Activated CD4-positive, alpha-beta T cell treated with anti-CD3 and anti-CD28 coated beads, Interleukin-10, Interleukin-2, amounts not matched to agents 100 ng/mL and 50 ng/mL, durations not matched to agents 16 hours and 8 hours (primary cell): Measurements from ENCODE around the gene STRN4.
"Not testable (repeated sequence)": the region's sequence is repeated elsewhere in the genome, so short reads cannot be mapped to it uniquely, and the experiment has no call there.

ENCODE experiments used
- DNase-seq: peaks from one replicate; pipeline ENCODE4 v3.0.0-alpha.2; 2020

Gene STRN4, protein sequence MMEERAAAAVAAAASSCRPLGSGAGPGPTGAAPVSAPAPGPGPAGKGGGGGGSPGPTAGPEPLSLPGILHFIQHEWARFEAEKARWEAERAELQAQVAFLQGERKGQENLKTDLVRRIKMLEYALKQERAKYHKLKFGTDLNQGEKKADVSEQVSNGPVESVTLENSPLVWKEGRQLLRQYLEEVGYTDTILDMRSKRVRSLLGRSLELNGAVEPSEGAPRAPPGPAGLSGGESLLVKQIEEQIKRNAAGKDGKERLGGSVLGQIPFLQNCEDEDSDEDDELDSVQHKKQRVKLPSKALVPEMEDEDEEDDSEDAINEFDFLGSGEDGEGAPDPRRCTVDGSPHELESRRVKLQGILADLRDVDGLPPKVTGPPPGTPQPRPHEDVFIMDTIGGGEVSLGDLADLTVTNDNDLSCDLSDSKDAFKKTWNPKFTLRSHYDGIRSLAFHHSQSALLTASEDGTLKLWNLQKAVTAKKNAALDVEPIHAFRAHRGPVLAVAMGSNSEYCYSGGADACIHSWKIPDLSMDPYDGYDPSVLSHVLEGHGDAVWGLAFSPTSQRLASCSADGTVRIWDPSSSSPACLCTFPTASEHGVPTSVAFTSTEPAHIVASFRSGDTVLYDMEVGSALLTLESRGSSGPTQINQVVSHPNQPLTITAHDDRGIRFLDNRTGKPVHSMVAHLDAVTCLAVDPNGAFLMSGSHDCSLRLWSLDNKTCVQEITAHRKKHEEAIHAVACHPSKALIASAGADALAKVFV

GRCh38 chr19:46746281-46747057 lies at the start of gene STRN4:
STRN4 (minus strand) TSS chr19:46746450; CDS start chr19:46746430, 20 bp downstream.
- DNase-seq: peak; percentile 65

DNA sequence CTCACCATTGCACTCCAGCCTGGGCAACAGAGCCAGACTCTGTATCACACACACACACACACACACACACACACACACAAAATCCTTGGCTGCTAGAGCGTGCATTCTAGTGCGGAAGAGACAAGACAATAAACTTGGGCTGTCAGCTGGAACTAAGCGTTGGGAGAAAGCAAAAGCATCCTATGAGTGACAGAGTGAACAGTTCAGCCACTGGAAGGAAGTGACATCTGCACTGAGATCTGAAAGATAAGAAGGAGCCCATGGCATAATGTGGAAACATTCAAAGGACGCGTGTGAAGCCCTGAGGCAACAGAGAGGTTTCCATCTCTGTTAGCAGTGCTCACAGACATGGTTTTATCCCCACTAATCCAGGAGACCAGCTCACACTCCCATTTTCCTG lies 45.7 kb upstream of the STRN4 start:
- peak; percentile 68 for DNase-seq

GRCh38 chr19:46789371-46789770 lies 43.1 kb upstream of the STRN4 start:
- DNase-seq: no peak

DNA sequence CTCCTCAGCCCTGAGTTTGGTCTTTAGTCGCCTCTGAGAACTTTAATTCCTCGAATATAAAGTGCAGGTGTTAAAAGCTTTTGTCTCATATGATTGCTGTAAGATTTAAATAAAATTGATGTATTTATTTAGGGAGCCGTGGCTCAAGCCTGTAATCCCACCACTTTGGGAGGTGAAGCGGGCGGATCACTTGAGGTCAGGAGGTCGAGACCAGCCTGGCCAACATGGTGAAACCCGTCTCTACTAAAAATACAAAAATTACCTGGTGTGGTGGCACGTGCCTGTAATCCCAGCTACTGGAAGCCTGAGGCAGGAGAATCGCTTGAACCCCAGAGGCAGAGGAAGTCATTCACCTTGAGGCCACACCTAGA lies 42.7 kb upstream of the STRN4 start:
- DNase-seq: no peak

GRCh38 chr19:46788262-46788967 lies 42.2 kb upstream of the STRN4 start, which contains the start of gene SLC1A5:
SLC1A5 (minus strand) TSS chr19:46788594; CDS start chr19:46787965, 629 bp downstream.
- DNase-seq: peak; percentile 99

GRCh38 chr19:46787331-46788261 lies 41.3 kb upstream of the STRN4 start:
- peak; percentile 48 for DNase-seq

GRCh38 chr19:46787040-46787330 lies 40.7 kb upstream of the STRN4 start:
- DNase-seq: no peak

GRCh38 chr19:46786236-46787039 lies 40.2 kb upstream of the STRN4 start:
- peak; percentile 96 for DNase-seq

- no peak for DNase-seq
These were observed 39.7 kb upstream of the STRN4 start for GRCh38 chr19:46785980-46786235.

DNA sequence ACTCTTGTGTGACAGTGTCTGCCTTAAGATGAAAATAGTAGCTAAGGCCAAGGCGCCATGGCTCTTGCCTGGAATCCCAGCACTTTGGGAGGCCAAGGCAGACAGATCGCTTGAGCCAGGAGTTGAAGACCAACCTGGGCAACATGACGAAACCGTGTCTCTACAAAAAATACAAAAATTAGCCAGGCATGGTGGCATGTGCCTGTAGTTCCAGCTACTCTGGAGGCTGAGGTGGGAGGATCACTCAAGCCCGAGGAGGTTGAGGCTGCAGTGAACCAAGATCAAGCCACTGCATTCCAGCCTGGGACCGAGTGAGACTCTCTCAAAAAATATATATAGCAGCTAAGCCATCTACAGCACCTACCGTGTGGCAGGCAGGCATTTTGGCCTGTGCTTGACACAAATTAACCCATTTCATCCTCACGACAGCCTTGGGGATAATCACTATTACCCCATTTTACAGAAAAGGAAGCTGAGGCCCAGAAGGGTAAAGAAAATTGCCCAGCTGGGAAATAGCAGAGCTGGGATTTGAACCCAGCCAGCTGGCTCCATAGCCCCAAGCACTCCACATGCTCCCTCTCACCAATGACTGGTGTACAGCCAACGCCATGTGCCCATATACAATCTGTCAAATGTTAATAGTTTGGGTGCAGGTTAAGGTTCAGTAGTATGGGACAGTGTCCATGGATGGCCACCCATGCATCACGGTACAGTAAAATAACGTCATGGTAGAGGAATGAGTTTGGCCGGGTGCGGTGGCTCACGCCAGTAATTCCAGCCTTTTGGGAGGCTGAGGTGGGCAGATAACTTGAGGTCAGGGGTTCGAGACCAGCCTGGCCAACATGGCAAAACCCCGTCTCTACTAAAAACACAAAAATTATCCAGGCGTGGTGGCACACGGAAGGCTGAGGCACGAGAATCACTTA lies 39.1 kb upstream of the STRN4 start:
- DNase-seq: peak; percentile 28

- DNase-seq: peak; percentile 94
These were observed 38.2 kb upstream of the STRN4 start for GRCh38 chr19:46784262-46785053.

DNA sequence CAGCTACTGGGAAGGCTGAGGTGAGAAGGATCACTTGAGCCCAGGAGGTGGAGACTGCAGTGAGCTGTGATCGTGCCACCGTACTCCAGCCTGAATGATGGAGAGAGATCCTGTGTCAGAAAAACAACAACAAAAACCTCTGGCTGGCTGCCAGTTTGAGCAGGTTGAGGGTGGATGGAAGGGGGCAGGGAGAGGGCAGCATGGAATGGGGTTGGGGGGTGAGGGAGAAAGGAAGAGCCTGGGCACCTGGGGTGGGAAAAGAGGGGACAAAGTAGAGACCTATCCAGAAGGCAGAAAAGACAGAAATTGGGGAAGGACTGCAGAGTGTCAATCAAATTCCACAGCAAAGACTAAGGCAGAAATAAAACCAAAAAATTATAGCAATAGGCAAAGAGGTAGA lies 37.4 kb upstream of the STRN4 start:
- DNase-seq: no peak

DNA sequence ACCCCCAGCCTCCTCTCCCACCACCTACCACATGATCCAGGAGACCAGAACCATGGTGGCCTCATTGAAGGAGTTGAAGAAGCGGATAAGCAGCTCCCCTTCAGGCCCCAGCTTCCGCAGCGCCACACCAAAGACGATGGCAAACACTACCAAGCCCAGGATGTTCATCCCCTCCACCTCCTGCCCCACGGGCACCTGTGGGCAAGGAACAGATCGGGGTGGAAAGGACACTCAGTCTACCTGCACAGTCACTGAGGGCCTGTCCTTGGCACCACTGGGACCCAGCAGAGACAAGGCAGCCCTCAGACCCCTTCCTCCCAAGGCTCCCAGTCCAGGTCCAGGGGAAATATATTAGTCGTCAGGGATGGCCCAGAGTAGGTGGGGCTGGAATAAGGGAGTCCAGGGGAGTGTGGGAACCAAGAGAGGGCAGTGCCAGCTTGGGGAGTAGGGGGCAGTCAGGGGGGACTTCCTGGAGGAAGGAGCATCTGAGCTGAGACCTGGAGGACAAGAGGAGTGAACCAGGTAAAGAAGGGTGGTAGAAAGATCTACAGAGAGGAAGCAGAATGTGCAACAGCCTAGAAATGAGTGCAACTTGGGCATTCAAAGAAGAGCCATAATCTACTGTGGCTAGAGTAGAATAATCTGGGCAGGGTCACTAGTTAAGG lies 36.2 kb upstream of the STRN4 start:
- no peak for DNase-seq

DNA sequence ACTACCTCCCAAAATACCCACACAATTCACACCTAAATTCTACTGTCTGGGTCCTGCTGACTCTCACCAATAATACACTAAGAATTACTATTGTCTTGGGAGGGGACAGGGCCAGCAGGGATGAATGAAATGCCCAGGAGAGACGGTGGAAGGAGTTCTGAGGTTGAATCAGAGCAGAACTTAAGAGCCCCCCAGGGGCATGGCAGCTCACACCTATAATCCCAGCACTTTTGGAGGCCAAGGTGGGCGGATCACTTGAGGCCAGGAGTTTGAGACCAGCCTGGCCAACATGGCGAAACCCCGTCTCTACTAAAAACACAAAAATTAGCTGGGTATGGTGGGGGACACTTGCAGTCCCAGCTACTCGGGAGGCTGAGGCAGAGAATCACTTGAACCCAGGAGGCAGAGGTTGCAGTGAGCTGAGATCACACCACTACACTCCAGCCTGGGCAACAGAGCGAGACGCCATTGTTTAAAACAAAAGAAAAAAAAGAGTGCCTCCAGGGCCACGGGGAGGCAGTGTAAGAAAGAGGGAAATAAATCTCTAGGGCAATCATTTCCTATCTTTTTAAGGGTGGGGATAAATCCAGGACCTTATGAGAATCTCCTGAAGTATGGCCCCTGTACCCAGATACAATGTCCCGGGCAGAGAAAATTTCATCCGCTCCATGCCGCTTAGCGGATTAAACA lies 31.9 kb upstream of the STRN4 start:
- DNase-seq: not testable (repeated sequence)

DNA sequence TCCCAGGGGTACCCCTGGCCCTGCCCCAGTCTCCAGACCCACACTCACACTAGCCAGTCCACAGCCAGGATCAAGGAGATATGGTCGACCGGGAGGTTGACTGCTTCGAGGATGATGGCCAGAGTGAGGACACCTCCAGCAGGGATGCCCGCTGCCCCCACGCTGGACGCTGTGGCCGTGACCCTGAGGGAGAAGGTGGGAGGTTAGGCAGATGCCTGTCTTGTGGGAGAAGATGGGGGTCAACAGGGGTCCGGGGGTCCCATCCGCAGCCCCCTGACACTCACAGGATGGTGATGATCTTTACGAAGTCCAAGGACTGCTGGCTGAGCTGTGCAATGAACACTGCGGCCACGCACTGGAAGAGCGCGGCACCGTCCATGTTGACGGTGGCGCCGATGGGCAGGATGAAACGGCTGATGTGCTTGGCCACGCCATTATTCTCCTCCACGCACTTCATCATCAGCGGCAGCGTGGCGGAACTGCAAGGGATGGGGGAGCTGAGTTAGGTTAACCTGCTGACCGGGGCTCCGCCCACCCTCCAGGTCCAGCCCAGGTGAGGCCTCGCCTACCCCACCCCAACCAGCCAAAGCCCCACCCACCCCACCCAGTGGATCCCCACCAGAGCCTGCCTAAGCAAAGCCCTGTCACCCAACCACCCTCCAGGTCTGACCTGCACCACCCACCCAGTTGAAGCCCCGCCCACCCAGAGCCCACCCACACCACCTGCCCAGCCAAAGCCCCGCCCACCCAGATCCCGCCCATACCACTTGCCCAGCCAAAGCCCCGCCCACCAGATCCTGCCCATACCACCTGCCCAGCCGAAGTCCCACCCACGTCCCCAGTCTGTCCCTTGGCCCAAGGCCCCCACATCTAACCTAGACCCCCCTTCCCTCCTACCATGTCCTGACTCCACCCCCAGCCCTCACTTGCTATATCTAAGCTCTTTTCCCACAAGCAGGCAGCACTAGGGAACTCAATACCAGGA lies 31.0 kb upstream of the STRN4 start:
- DNase-seq: no peak

GRCh38 chr19:46775642-46776258 lies 29.5 kb upstream of the STRN4 start:
- no peak for DNase-seq
